Measurements from ENCODE around the gene CHEK1.
A peak's percentile ranks its signal among the peaks of the same experiment; 100 is the strongest.

The CHEK1 gene

GRCh38 chr11:125605417-125605816 lies 19.5 kb upstream of the CHEK1 start:
- Mint-ChIP-seq H3K36me3 (peaks cover 71% of the 10 kb centered on the region), H3K27ac (no peak overlapping the region), H3K27me3 (no peaks in the 10 kb centered on the region), H3K4me3 (no peak overlapping the region), H3K9me3 (no peaks in the 10 kb centered on the region), H3K4me1 (no peaks in the 10 kb centered on the region)
- ATAC-seq, result no peak

GRCh38 chr11:125609545-125609944 lies 15.4 kb upstream of the CHEK1 start:
- no peak for ATAC-seq
- Mint-ChIP-seq H3K27me3 (no peaks in the 10 kb centered on the region), H3K36me3 (peaks cover 76% of the 10 kb centered on the region), H3K4me3 (no peak overlapping the region), H3K4me1 (no peaks in the 10 kb centered on the region), H3K27ac (no peak overlapping the region), H3K9me3 (no peaks in the 10 kb centered on the region)

GRCh38 chr11:125618383-125618782 lies 6.6 kb upstream of the CHEK1 start:
- Mint-ChIP-seq H3K4me3 (no peak overlapping the region), H3K4me1 (no peaks in the 10 kb centered on the region), H3K36me3 (peaks cover 39% of the 10 kb centered on the region), H3K27ac (no peak overlapping the region), H3K27me3 (no peaks in the 10 kb centered on the region), H3K9me3 (no peaks in the 10 kb centered on the region)
- no peak for ATAC-seq

GRCh38 chr11:125621995-125622394 lies 3.0 kb upstream of the CHEK1 start:
- no peak overlapping the region for H3K27ac Mint-ChIP-seq
- H3K27me3 Mint-ChIP-seq, result no peaks in the 10 kb centered on the region
- peaks cover 20% of the 10 kb centered on the region for H3K36me3 Mint-ChIP-seq
- H3K4me1 Mint-ChIP-seq, result peaks cover 24% of the 10 kb centered on the region
- no peaks in the 10 kb centered on the region for H3K9me3 Mint-ChIP-seq
- H3K4me3 Mint-ChIP-seq, result no peak overlapping the region
- no peak for ATAC-seq

- peaks cover 30% of the 10 kb centered on the region for H3K4me1 Mint-ChIP-seq
Observed at GRCh38 chr11:125623064-125623463, 1.9 kb upstream of the CHEK1 start.

DNA sequence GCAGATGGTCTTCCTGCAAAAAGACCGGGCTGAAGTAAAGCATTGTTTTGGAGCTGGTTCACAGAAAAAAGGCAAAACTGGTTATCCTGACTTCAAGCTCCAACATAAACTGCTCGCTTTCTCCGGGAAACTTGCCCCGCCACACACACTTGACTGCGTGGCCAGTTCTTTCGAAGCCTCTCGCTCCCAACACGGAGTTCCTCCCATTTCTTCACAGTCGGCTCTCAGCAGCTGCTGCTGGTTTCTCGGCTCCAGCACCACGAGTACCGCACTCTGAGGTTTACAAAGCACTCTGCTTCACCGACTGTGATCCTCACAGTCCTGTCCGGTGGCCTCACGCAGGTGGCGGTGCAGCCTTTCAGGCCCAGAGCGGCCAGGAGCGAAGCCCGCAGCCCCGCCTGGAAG lies 264 bp downstream of the CHEK1 start:
- Mint-ChIP-seq H3K27me3 (no peaks in the 10 kb centered on the region), H3K36me3 (peaks cover 14% of the 10 kb centered on the region), H3K4me1 (peaks cover 30% of the 10 kb centered on the region), H3K9me3 (no peaks in the 10 kb centered on the region), H3K4me3 (peak overlapping the region; percentile 95), H3K27ac (peak overlapping the region; percentile 95)
- no peak for ATAC-seq

More at GRCh38 chr11:125623064-125623463, 1.9 kb upstream of the CHEK1 start:
- Mint-ChIP-seq H3K9me3 (no peaks in the 10 kb centered on the region), H3K4me3 (no peak overlapping the region), H3K27me3 (no peaks in the 10 kb centered on the region), H3K27ac (no peak overlapping the region), H3K36me3 (peaks cover 25% of the 10 kb centered on the region)
- no peak for ATAC-seq

- H3K27ac Mint-ChIP-seq, result peak overlapping the region; percentile 95
Observed at GRCh38 chr11:125625630-125626287, 796 bp downstream of the CHEK1 start.

GRCh38 chr11:125626288-125626950 lies 1.5 kb downstream of the CHEK1 start:
- H3K36me3 Mint-ChIP-seq, result peaks cover 8% of the 10 kb centered on the region
- ATAC-seq, result peak; percentile 49

More at GRCh38 chr11:125625630-125626287, 796 bp downstream of the CHEK1 start:
- ATAC-seq, result peak; percentile 97
- Mint-ChIP-seq H3K36me3 (peaks cover 12% of the 10 kb centered on the region), H3K4me3 (peak overlapping the region; percentile 95), H3K9me3 (no peaks in the 10 kb centered on the region), H3K4me1 (peaks cover 30% of the 10 kb centered on the region), H3K27me3 (no peaks in the 10 kb centered on the region)

DNA sequence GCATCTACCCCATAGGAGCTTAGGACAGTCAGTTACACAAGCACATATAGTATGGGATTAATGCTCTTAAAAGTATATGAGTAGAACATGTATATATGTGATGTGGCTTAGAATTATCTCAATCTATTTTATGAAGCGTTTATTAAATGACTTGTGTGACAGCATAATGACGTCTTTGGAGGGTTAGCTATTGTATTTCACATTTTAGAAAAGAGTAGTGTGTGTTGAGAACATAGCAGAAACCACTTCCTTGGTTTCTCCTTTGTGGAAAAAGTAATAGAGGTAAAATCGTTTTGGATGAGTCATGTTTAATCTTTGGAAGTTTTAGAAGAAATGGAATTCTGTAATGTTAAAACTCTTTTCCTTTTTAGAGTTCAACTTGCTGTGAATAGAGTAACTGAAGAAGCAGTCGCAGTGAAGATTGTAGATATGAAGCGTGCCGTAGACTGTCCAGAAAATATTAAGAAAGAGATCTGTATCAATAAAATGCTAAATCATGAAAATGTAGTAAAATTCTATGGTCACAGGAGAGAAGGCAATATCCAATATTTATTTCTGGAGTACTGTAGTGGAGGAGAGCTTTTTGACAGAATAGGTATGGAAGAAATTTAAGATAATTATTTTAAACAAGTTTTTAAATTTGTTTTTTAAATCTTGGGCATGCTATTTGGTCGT lies 2.4 kb downstream of the CHEK1 start:
- peak overlapping the region; percentile 95 for H3K4me3 Mint-ChIP-seq
- peaks cover 6% of the 10 kb centered on the region for H3K36me3 Mint-ChIP-seq

More at GRCh38 chr11:125626288-125626950, 1.5 kb downstream of the CHEK1 start:
- Mint-ChIP-seq H3K9me3 (no peaks in the 10 kb centered on the region), H3K4me1 (peaks cover 30% of the 10 kb centered on the region), H3K27me3 (no peaks in the 10 kb centered on the region), H3K27ac (peak overlapping the region; percentile 95), H3K4me3 (peak overlapping the region; percentile 95)

DNA sequence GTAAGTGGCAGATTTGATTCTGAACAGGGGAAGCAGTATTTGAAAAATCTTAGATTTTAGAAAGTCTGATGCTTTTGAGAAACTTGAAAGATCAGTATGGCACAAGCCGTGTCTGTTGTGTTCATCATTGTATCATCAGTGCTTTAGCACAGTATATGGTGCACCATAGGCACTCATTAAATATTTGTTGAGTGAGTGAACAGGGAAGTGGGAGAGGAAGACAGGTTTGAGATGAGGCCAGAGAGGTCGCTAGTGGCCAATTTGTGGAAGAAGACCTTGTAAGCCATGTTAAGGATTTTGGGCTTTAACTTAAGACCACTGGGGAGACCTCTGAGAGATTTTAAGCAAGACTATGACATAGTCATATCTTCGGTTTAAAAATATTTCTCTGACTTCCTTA lies 12.9 kb downstream of the CHEK1 start:
- no peak overlapping the region for H3K4me3 Mint-ChIP-seq
- no peak for ATAC-seq
- no peaks in the 10 kb centered on the region for H3K27me3 Mint-ChIP-seq
- H3K36me3 Mint-ChIP-seq, result peaks cover 42% of the 10 kb centered on the region
- H3K4me1 Mint-ChIP-seq, result no peaks in the 10 kb centered on the region
- H3K9me3 Mint-ChIP-seq, result no peaks in the 10 kb centered on the region
- H3K27ac Mint-ChIP-seq, result no peak overlapping the region

More for the DNA sequence above, 2.4 kb downstream of the CHEK1 start:
- ATAC-seq, result no peak
- no peak overlapping the region for H3K27ac Mint-ChIP-seq
- H3K27me3 Mint-ChIP-seq, result no peaks in the 10 kb centered on the region
- peaks cover 30% of the 10 kb centered on the region for H3K4me1 Mint-ChIP-seq
- no peaks in the 10 kb centered on the region for H3K9me3 Mint-ChIP-seq

- no peak overlapping the region for H3K27ac Mint-ChIP-seq
- no peaks in the 10 kb centered on the region for H3K9me3 Mint-ChIP-seq
- no peak overlapping the region for H3K4me3 Mint-ChIP-seq
- H3K36me3 Mint-ChIP-seq, result peaks cover 42% of the 10 kb centered on the region
- ATAC-seq, result no peak
- H3K4me1 Mint-ChIP-seq, result no peaks in the 10 kb centered on the region
- H3K27me3 Mint-ChIP-seq, result no peaks in the 10 kb centered on the region
Observed at GRCh38 chr11:125638315-125638714, 13.4 kb downstream of the CHEK1 start.

DNA sequence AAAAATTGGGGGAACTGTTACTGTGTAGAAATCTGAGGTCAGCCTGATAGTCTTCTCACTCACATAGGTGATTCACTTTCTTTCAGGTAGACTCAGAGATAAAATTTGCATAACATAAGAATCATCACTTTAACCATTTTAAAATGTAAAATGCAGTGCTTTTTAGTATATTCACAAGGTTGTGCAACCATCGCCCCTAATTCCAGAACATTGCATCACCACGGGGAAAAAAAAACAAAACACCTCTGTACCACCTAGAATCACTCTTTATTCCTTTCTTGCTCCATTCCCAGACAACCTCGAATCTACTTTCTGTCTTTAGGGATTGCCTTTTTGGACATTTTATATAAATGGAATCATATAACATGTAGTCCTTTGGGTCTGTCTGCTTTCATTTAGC lies 20.9 kb downstream of the CHEK1 start:
- H3K4me1 Mint-ChIP-seq, result no peaks in the 10 kb centered on the region
- H3K9me3 Mint-ChIP-seq, result no peaks in the 10 kb centered on the region
- peaks cover 47% of the 10 kb centered on the region for H3K36me3 Mint-ChIP-seq
- H3K4me3 Mint-ChIP-seq, result no peak overlapping the region
- no peak for ATAC-seq
- no peak overlapping the region for H3K27ac Mint-ChIP-seq
- no peaks in the 10 kb centered on the region for H3K27me3 Mint-ChIP-seq

DNA sequence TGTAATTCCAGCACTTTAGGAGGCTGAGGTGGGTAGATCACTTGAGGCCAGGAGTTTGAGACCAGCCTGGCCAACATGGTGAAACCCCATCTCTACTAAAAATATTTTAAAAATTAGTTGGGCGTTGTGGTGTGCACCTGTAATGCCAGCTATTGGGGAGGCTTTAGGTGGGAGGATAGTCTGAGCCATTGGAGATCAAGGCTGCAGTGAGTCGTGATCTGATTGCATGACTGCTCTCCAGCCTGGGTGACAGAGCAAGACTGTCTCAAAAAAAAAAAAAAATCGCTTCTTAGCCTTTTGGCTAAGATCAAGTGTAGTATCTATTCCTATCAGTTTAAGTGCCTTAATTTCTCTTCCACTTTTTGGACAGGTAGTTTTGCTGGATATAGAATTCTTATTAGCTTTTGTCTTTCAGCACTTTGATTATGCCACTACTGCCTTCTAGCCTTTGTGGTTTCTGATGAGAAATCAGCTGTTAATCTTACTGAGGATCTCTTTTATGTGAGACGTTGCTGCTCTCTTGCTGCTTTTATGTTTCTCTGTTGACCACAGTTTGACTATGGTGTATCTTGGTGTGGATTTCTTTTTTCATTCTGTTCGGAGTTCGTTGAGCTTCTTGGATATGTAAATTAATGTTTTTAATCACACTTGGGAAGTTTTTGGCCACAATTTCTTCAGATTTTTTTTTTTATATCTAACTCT lies 24.7 kb downstream of the CHEK1 start:
- Mint-ChIP-seq H3K27me3 (no peaks in the 10 kb centered on the region), H3K27ac (no peak overlapping the region), H3K9me3 (no peaks in the 10 kb centered on the region), H3K4me3 (no peak overlapping the region), H3K36me3 (peaks cover 37% of the 10 kb centered on the region), H3K4me1 (no peaks in the 10 kb centered on the region)
- no peak for ATAC-seq

DNA sequence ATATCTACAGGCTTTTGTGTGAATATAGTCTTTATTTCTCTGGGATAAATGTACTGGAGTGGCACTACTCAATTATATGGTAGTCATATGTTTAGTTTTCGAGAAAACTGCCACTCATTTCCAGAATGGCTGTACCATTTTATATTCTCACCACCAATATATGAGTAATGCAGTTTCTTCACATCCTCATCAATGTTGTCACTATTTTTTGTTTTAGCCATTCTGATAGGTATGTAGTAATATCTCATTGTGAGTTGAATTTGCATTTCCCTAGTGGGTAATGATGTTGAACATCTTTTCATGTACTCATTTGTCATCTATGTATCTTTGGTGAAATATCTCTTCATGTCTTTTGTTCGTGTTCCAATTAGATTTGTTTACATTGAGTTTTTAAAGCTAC lies 37.7 kb downstream of the CHEK1 start:
- H3K36me3 Mint-ChIP-seq, result peaks cover 29% of the 10 kb centered on the region
- no peaks in the 10 kb centered on the region for H3K4me1 Mint-ChIP-seq
- no peak overlapping the region for H3K4me3 Mint-ChIP-seq
- H3K27ac Mint-ChIP-seq, result no peak overlapping the region
- ATAC-seq, result no peak
- no peaks in the 10 kb centered on the region for H3K27me3 Mint-ChIP-seq
- peaks cover 10% of the 10 kb centered on the region for H3K9me3 Mint-ChIP-seq

GRCh38 chr11:125663910-125664309 lies 38.9 kb downstream of the CHEK1 start:
- Mint-ChIP-seq H3K27ac (no peak overlapping the region), H3K9me3 (peaks cover 12% of the 10 kb centered on the region), H3K36me3 (peaks cover 34% of the 10 kb centered on the region), H3K27me3 (no peaks in the 10 kb centered on the region), H3K4me3 (no peak overlapping the region), H3K4me1 (no peaks in the 10 kb centered on the region)
- no peak for ATAC-seq
